HEK293 (cell line): ENCODE results near the gene LRRC49.

ENCODE experiments used
- ATF2 ChIP-seq: fragments of 450-650 bp; formaldehyde crosslinking; IDR thresholded peaks from 2 replicates; pipeline ENCODE4 v1.5.1; 2016; ENCODE audit warnings: missing biosample characterization, missing genetic modification characterization, low read depth
- HIC1 ChIP-seq: fragments of 450-650 bp; formaldehyde crosslinking; IDR thresholded peaks from 2 replicates; pipeline ENCODE4 v1.5.1; 2016; ENCODE audit warnings: missing biosample characterization, missing genetic modification characterization
- HOXC10 ChIP-seq: sonication (generic); formaldehyde crosslinking; IDR thresholded peaks from 2 replicates; pipeline ENCODE4 v1.8.1; 2023; ENCODE audit warnings: mild to moderate bottlenecking, missing genetic modification reagents
- IKZF3 ChIP-seq: fragments of 450-650 bp; IDR thresholded peaks from 2 replicates; pipeline ENCODE4 v1.5.0; 2018; ENCODE audit warnings: missing biosample characterization, mild to moderate bottlenecking, missing genetic modification characterization, moderate library complexity
- INSM2 ChIP-seq: fragments of 450-650 bp; formaldehyde crosslinking; IDR thresholded peaks from 2 replicates; pipeline ENCODE4 v1.5.1; 2016; ENCODE audit warnings: missing biosample characterization, missing genetic modification characterization
- PRDM1 ChIP-seq: fragments of 450-650 bp; formaldehyde crosslinking; IDR thresholded peaks from 2 replicates; pipeline ENCODE4; 2016; ENCODE audit warnings: missing biosample characterization, missing genetic modification characterization
- SETDB1 ChIP-seq: IDR thresholded peaks from one replicate; pipeline ENCODE4 v1.6.1; 2017; ENCODE audit warnings: mild to moderate bottlenecking, low read length, moderate library complexity, mixed read lengths; ENCODE audit not compliant: insufficient read length
- SP3 ChIP-seq: fragments of 450-650 bp; formaldehyde crosslinking; IDR thresholded peaks from 2 replicates; pipeline ENCODE4 v1.5.1; 2016; ENCODE audit warnings: missing biosample characterization, missing genetic modification characterization
- ZBTB7A ChIP-seq: fragments of 450-650 bp; formaldehyde crosslinking; IDR thresholded peaks from 2 replicates; pipeline ENCODE4 v1.5.1; 2016; ENCODE audit warnings: low read depth, missing biosample characterization, missing genetic modification characterization
- ZNF175 ChIP-seq: fragments of 450-650 bp; formaldehyde crosslinking; IDR thresholded peaks from 2 replicates; pipeline ENCODE4 v1.5.1; 2016; ENCODE audit warnings: missing biosample characterization, missing genetic modification characterization
- ZNF184 ChIP-seq: fragments of 450-650 bp; IDR thresholded peaks from 2 replicates; pipeline ENCODE4 v1.5.1; 2018; ENCODE audit warnings: missing biosample characterization, mild to moderate bottlenecking, missing genetic modification characterization
- ZNF239 ChIP-seq: fragments of 450-650 bp; formaldehyde crosslinking; IDR thresholded peaks from 2 replicates; pipeline ENCODE4 v1.5.1; 2016; ENCODE audit warnings: missing biosample characterization, missing genetic modification characterization
- ZNF266 ChIP-seq: fragments of 450-650 bp; formaldehyde crosslinking; IDR thresholded peaks from 2 replicates; pipeline ENCODE4 v1.5.1; 2016; ENCODE audit warnings: missing biosample characterization, missing genetic modification characterization, low read depth
- ZNF510 ChIP-seq: fragments of 450-650 bp; formaldehyde crosslinking; IDR thresholded peaks from 2 replicates; pipeline ENCODE4 v1.5.1; 2018; ENCODE audit warnings: mild to moderate bottlenecking, missing genetic modification characterization, missing biosample characterization; ENCODE audit not compliant: insufficient replicate concordance
- ZNF549 ChIP-seq: fragments of 450-650 bp; IDR thresholded peaks from 2 replicates; pipeline ENCODE4 v1.5.1; 2018; ENCODE audit warnings: missing biosample characterization, missing genetic modification characterization, mild to moderate bottlenecking, inconsistent platforms, moderate library complexity
- ZNF555 ChIP-seq: fragments of 450-650 bp; formaldehyde crosslinking; conservative IDR thresholded peaks from 2 replicates; pipeline ENCODE4 v1.5.1; 2017; ENCODE audit warnings: missing biosample characterization, mild to moderate bottlenecking, missing genetic modification characterization, inconsistent platforms
- ZNF558 ChIP-seq: fragments of 450-650 bp; formaldehyde crosslinking; IDR thresholded peaks from 2 replicates; pipeline ENCODE4 v1.5.1; 2016; ENCODE audit warnings: missing biosample characterization, missing genetic modification characterization
- ZNF623 ChIP-seq: fragments of 450-650 bp; formaldehyde crosslinking; IDR thresholded peaks from 2 replicates; pipeline ENCODE4 v1.5.1; 2016; ENCODE audit warnings: missing biosample characterization, missing genetic modification characterization
- ZNF664 ChIP-seq: fragments of 450-650 bp; formaldehyde crosslinking; IDR thresholded peaks from 2 replicates; pipeline ENCODE4 v1.5.1; 2016; ENCODE audit warnings: missing biosample characterization, missing genetic modification characterization
- ZNF707 ChIP-seq: fragments of 450-650 bp; formaldehyde crosslinking; IDR thresholded peaks from 2 replicates; pipeline ENCODE4 v1.5.1; 2016; ENCODE audit warnings: missing biosample characterization, missing genetic modification characterization
- ZNF791 ChIP-seq: fragments of 450-650 bp; formaldehyde crosslinking; IDR thresholded peaks from 2 replicates; pipeline ENCODE4 v1.5.1; 2016; ENCODE audit warnings: missing biosample characterization, missing genetic modification characterization
- ZNF830 ChIP-seq: fragments of 450-650 bp; IDR thresholded peaks from 2 replicates; pipeline ENCODE4 v1.5.0; 2018; ENCODE audit warnings: missing biosample characterization, missing genetic modification characterization, low read depth, mild to moderate bottlenecking, moderate library complexity
- TF ChIP-seq, protein P1 (sequence below): fragments of 450-650 bp; formaldehyde crosslinking; IDR thresholded peaks from 2 replicates; pipeline ENCODE4 v1.5.1; 2016; ENCODE audit warnings: missing biosample characterization, missing genetic modification characterization
- TF ChIP-seq, protein P2 (sequence below): fragments of 450-650 bp; formaldehyde crosslinking; IDR thresholded peaks from 2 replicates; pipeline ENCODE4 v1.5.1; 2017; ENCODE audit warnings: missing biosample characterization, missing genetic modification characterization
- TF ChIP-seq, protein P3 (sequence below): fragments of 450-650 bp; formaldehyde crosslinking; IDR thresholded peaks from 2 replicates; pipeline ENCODE4 v1.5.1; 2016; ENCODE audit warnings: missing biosample characterization, missing genetic modification characterization
- TF ChIP-seq, protein P4 (sequence below): fragments of 450-650 bp; formaldehyde crosslinking; IDR thresholded peaks from 2 replicates; pipeline ENCODE4 v1.5.1; 2016; ENCODE audit warnings: missing biosample characterization, missing genetic modification characterization

Gene LRRC49

DNA sequence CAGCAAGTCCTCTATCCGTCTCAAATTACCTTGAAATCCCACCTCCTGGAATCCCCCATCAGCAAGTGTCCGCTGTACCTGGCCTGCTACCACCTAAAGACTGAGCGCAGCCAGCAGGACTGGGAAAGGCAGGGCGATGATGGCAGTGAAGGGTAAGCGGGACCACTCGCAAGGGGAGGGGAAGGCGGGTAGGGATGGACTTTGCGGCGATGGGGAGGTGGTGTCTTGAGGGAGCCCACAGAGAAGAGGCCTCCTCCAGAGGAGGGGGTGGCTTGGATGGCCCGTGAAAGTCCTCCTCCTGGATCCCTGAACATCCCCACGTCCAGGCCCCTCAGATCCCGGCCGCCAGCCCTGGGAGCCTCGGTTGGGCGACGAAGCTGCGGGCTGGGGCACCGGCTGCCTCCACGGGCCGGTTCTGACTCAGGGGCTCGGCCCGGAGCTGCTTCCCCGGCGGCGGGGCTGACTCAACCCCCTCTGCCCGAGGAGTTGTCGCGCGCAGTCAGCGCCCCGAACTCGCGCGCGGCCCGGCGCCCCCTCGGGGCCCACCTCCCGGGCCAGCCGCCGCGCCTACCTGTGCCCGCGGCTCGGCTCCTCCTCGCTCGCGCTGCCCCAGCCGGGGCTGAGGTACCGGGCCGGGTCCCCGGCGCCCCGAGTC is 39.2 kb upstream of the LRRC49 start (continued):
- TF ChIP-seq ZNF791 (tag by site-specific recombination) (no peak), HOXC10 (peak; percentile 93; the same call in 1 of the 2 replicates), INSM2 (tag by site-specific recombination) (no peak), SP3 (tag by site-specific recombination) (peak; percentile 71), ZNF830 (tag by site-specific recombination) (no peak), ZNF707 (tag by site-specific recombination) (no peak), ATF2 (no peak), ZNF175 (no peak), ZNF555 (tag by site-specific recombination) (no peak), ZNF549 (tag by site-specific recombination) (no peak), ZNF184 (tag by site-specific recombination) (no peak), ZNF558 (tag by site-specific recombination) (no peak), ZNF623 (tag by site-specific recombination) (no peak), SETDB1 (no peak), ZBTB7A (tag by site-specific recombination) (no peak), IKZF3 (no peak), ZNF266 (tag by site-specific recombination) (no peak), ZNF510 (tag by site-specific recombination) (no peak), ZNF239 (tag by site-specific recombination) (no peak), ZNF664 (tag by site-specific recombination) (no peak), HIC1 (tag by site-specific recombination) (peak; percentile 45; the same call in 1 of the 2 replicates), PRDM1 (no peak)
- TF ChIP-seq, protein P1, sequence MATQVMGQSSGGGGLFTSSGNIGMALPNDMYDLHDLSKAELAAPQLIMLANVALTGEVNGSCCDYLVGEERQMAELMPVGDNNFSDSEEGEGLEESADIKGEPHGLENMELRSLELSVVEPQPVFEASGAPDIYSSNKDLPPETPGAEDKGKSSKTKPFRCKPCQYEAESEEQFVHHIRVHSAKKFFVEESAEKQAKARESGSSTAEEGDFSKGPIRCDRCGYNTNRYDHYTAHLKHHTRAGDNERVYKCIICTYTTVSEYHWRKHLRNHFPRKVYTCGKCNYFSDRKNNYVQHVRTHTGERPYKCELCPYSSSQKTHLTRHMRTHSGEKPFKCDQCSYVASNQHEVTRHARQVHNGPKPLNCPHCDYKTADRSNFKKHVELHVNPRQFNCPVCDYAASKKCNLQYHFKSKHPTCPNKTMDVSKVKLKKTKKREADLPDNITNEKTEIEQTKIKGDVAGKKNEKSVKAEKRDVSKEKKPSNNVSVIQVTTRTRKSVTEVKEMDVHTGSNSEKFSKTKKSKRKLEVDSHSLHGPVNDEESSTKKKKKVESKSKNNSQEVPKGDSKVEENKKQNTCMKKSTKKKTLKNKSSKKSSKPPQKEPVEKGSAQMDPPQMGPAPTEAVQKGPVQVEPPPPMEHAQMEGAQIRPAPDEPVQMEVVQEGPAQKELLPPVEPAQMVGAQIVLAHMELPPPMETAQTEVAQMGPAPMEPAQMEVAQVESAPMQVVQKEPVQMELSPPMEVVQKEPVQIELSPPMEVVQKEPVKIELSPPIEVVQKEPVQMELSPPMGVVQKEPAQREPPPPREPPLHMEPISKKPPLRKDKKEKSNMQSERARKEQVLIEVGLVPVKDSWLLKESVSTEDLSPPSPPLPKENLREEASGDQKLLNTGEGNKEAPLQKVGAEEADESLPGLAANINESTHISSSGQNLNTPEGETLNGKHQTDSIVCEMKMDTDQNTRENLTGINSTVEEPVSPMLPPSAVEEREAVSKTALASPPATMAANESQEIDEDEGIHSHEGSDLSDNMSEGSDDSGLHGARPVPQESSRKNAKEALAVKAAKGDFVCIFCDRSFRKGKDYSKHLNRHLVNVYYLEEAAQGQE (tag by site-specific recombination): no peak
- TF ChIP-seq, protein P2, sequence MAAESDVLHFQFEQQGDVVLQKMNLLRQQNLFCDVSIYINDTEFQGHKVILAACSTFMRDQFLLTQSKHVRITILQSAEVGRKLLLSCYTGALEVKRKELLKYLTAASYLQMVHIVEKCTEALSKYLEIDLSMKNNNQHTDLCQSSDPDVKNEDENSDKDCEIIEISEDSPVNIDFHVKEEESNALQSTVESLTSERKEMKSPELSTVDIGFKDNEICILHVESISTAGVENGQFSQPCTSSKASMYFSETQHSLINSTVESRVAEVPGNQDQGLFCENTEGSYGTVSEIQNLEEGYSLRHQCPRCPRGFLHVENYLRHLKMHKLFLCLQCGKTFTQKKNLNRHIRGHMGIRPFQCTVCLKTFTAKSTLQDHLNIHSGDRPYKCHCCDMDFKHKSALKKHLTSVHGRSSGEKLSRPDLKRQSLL (tag by site-specific recombination): no peak
- TF ChIP-seq, protein P3, sequence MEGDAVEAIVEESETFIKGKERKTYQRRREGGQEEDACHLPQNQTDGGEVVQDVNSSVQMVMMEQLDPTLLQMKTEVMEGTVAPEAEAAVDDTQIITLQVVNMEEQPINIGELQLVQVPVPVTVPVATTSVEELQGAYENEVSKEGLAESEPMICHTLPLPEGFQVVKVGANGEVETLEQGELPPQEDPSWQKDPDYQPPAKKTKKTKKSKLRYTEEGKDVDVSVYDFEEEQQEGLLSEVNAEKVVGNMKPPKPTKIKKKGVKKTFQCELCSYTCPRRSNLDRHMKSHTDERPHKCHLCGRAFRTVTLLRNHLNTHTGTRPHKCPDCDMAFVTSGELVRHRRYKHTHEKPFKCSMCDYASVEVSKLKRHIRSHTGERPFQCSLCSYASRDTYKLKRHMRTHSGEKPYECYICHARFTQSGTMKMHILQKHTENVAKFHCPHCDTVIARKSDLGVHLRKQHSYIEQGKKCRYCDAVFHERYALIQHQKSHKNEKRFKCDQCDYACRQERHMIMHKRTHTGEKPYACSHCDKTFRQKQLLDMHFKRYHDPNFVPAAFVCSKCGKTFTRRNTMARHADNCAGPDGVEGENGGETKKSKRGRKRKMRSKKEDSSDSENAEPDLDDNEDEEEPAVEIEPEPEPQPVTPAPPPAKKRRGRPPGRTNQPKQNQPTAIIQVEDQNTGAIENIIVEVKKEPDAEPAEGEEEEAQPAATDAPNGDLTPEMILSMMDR (tag by site-specific recombination): no peak
- TF ChIP-seq, protein P4, sequence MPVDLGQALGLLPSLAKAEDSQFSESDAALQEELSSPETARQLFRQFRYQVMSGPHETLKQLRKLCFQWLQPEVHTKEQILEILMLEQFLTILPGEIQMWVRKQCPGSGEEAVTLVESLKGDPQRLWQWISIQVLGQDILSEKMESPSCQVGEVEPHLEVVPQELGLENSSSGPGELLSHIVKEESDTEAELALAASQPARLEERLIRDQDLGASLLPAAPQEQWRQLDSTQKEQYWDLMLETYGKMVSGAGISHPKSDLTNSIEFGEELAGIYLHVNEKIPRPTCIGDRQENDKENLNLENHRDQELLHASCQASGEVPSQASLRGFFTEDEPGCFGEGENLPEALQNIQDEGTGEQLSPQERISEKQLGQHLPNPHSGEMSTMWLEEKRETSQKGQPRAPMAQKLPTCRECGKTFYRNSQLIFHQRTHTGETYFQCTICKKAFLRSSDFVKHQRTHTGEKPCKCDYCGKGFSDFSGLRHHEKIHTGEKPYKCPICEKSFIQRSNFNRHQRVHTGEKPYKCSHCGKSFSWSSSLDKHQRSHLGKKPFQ (tag by site-specific recombination): no peak
